GM19328 (cell line): ENCODE data around the gene RPS6KA3.
"Not testable (repeated sequence)": the region's sequence is repeated elsewhere in the genome, so short reads cannot be mapped to it uniquely, and the experiment has no call there.

Source experiments
- ATAC-seq: cut with Tn5 transposase; IDR thresholded peaks from one replicate; pipeline ENCODE4 v1.9.1; 2021; ENCODE audit warnings: mild to moderate bottlenecking, moderate library complexity; ENCODE audit not compliant: unreplicated experiment

Gene RPS6KA3

GRCh38 chrX:20265726-20266681 lies 705 bp downstream of the RPS6KA3 start:
- ATAC-seq = peak; percentile 12

GRCh38 chrX:20265221-20265725 lies 1.4 kb downstream of the RPS6KA3 start:
- ATAC-seq = peak; percentile 30

GRCh38 chrX:20263474-20263873 lies 3.2 kb downstream of the RPS6KA3 start:
- ATAC-seq = no peak

GRCh38 chrX:20260885-20261284 lies 5.8 kb downstream of the RPS6KA3 start:
- no peak for ATAC-seq

- ATAC-seq = no peak
Measured at GRCh38 chrX:20254712-20255299, 11.9 kb downstream of the RPS6KA3 start.

- ATAC-seq = no peak
Measured at GRCh38 chrX:20253232-20253543, 13.5 kb downstream of the RPS6KA3 start.

- ATAC-seq = peak; percentile 72
Measured at GRCh38 chrX:20252381-20253231, 14.1 kb downstream of the RPS6KA3 start.

GRCh38 chrX:20251691-20252090 lies 15.0 kb downstream of the RPS6KA3 start:
- ATAC-seq = no peak

- ATAC-seq = not testable (repeated sequence)
Measured at GRCh38 chrX:20250146-20250545, 16.6 kb downstream of the RPS6KA3 start.

GRCh38 chrX:20248592-20249192 lies 18.0 kb downstream of the RPS6KA3 start:
- ATAC-seq = no peak

GRCh38 chrX:20244931-20245330 lies 21.8 kb downstream of the RPS6KA3 start:
- ATAC-seq = no peak

- no peak for ATAC-seq
Measured at GRCh38 chrX:20240201-20240600, 26.5 kb downstream of the RPS6KA3 start.

- ATAC-seq = no peak
Measured at GRCh38 chrX:20237864-20238263, 28.8 kb downstream of the RPS6KA3 start.

GRCh38 chrX:20235755-20236154 lies 31.0 kb downstream of the RPS6KA3 start:
- ATAC-seq = no peak

GRCh38 chrX:20233336-20233735 lies 33.4 kb downstream of the RPS6KA3 start:
- ATAC-seq = no peak

- no peak for ATAC-seq
Measured at GRCh38 chrX:20231598-20231997, 35.1 kb downstream of the RPS6KA3 start.

- peak; percentile 62 for ATAC-seq
Measured at GRCh38 chrX:20230406-20230805, 36.3 kb downstream of the RPS6KA3 start.

GRCh38 chrX:20229155-20229554 lies 37.6 kb downstream of the RPS6KA3 start:
- no peak for ATAC-seq

GRCh38 chrX:20228245-20228644 lies 38.5 kb downstream of the RPS6KA3 start:
- ATAC-seq = no peak

- ATAC-seq = no peak
Measured at GRCh38 chrX:20227116-20227515, 39.6 kb downstream of the RPS6KA3 start.

GRCh38 chrX:20225488-20225833 lies 41.2 kb downstream of the RPS6KA3 start:
- no peak for ATAC-seq
